Adrenal gland (tissue), 5 donors: ENCODE data around the gene UBR1.

Experiments used
- POLR2A ChIP-seq, 2 donors: fragments of 450-650 bp; IDR thresholded peaks; one replicate each; pipeline ENCODE4 v1.6.1; 2017; ENCODE audit warnings: antibody characterized with exemption in 2 of 2, mild to moderate bottlenecking in 2 of 2, moderate library complexity in 1 of 2
- TF ChIP-seq, protein P1 (sequence below), 6 experiments: fragments of 450-650 bp in 4 of 6; fragments of 200-600 bp in 2 of 6; sonication (generic) in 1 of 6; IDR thresholded peaks; 1 replicate in 5 of 6; 2 replicates in 1 of 6; pipeline versions ENCODE4 v1.5.1 to v1.8.0; 2016 to 2021; ENCODE audit warnings: antibody characterized with exemption in 6 of 6, mild to moderate bottlenecking in 2 of 6, moderate library complexity in 1 of 6
- donor health status: DM: no; HTN: no; CAD: no.

DNA sequence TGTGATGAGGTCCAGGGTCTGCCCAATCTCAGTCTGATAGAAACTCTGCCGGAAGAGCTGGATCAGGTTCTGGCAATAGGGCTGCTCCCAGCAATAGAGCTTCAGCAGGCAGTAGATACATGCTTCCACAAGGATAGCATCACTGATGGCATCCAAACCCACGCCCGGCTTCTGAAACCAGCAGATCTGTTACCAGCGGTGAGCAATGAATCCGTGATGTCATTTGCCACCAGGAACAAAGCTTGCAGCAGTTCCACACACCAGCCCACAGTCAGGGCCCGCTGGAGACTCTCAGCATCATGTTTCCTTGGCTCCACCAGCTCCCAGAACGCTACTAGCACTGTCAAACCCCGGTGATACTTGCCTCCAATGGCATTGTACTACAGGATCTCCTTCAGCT lies 166.0 kb downstream of the UBR1 start:
- TF ChIP-seq, protein P1, sequence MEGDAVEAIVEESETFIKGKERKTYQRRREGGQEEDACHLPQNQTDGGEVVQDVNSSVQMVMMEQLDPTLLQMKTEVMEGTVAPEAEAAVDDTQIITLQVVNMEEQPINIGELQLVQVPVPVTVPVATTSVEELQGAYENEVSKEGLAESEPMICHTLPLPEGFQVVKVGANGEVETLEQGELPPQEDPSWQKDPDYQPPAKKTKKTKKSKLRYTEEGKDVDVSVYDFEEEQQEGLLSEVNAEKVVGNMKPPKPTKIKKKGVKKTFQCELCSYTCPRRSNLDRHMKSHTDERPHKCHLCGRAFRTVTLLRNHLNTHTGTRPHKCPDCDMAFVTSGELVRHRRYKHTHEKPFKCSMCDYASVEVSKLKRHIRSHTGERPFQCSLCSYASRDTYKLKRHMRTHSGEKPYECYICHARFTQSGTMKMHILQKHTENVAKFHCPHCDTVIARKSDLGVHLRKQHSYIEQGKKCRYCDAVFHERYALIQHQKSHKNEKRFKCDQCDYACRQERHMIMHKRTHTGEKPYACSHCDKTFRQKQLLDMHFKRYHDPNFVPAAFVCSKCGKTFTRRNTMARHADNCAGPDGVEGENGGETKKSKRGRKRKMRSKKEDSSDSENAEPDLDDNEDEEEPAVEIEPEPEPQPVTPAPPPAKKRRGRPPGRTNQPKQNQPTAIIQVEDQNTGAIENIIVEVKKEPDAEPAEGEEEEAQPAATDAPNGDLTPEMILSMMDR (IDR thresholded peaks at IDR 0.05): no peak
- TF ChIP-seq POLR2A (IDR thresholded peaks at IDR 0.05): no peak
